Measurements from ENCODE around the gene PIN1.
A peak's percentile ranks its signal among the peaks of the same experiment; 100 is the strongest.
"Not testable (repeated sequence)": the region's sequence is repeated elsewhere in the genome, so short reads cannot be mapped to it uniquely, and the experiment has no call there.

Gene PIN1

GRCh38 chr19:9818734-9819595 is 16.2 kb upstream of the PIN1 start, which contains the start of gene FBXL12:
Gene FBXL12, minus strand, starts transcription at chr19:9819079. Its CDS starts 266 bp downstream, at chr19:9818813.
- DNase-seq = peak; percentile 99 to 100

- DNase-seq = no peak
Observed at GRCh38 chr19:9819596-9819909, 15.6 kb upstream of the PIN1 start.

GRCh38 chr19:9820034-9820433 is 15.1 kb upstream of the PIN1 start:
- DNase-seq = not testable (repeated sequence)

GRCh38 chr19:9823816-9824215 is 11.3 kb upstream of the PIN1 start:
- DNase-seq = no peak

- DNase-seq = peak; percentile 76 to 81
Observed at GRCh38 chr19:9827289-9828238, 7.6 kb upstream of the PIN1 start, which contains the start of gene UBL5. Gene UBL5, plus strand, starts transcription at chr19:9827918. Its CDS starts 420 bp downstream, at chr19:9828338.

- DNase-seq = no peak
Observed at GRCh38 chr19:9828551-9829063, 6.5 kb upstream of the PIN1 start.

- no peak for DNase-seq
Observed at GRCh38 chr19:9834307-9834725, 802 bp upstream of the PIN1 start.

GRCh38 chr19:9835507-9835949 is 410 bp downstream of the PIN1 start:
- DNase-seq = no peak

GRCh38 chr19:9836021-9836420 is 903 bp downstream of the PIN1 start:
- DNase-seq = no peak

- no peak for DNase-seq
Observed at GRCh38 chr19:9838324-9838723, 3.2 kb downstream of the PIN1 start.

- no peak for DNase-seq
Observed at GRCh38 chr19:9839415-9839814, 4.3 kb downstream of the PIN1 start.

- no peak for DNase-seq
Observed at GRCh38 chr19:9842834-9843625, 7.9 kb downstream of the PIN1 start.

- not testable (repeated sequence) for DNase-seq
Observed at GRCh38 chr19:9843626-9844273, 8.6 kb downstream of the PIN1 start.

GRCh38 chr19:9847087-9847671 is 12.1 kb downstream of the PIN1 start:
- peak in 1 of 2 donors; percentile 12 for DNase-seq

- no peak for DNase-seq
Observed at GRCh38 chr19:9848060-9848459, 12.9 kb downstream of the PIN1 start.

- no peak for DNase-seq
Observed at GRCh38 chr19:9848762-9849161, 13.6 kb downstream of the PIN1 start.

GRCh38 chr19:9849791-9850190 is 14.7 kb downstream of the PIN1 start:
- DNase-seq = no peak

- no peak for DNase-seq
Observed at GRCh38 chr19:9850235-9850959, 15.3 kb downstream of the PIN1 start.

GRCh38 chr19:9854282-9854846 is 19.2 kb downstream of the PIN1 start:
- DNase-seq = no peak

- no peak for DNase-seq
Observed at GRCh38 chr19:9856609-9857008, 21.5 kb downstream of the PIN1 start.

Measured in bone marrow (tissue), 2 donors.